B cell (primary cell): ENCODE results near the gene BAHCC1. TPM values are rescaled to one million over a fixed set of nuclear protein-coding genes. Genes with fewer than 3 reads are reported as not detected.

Experiments used
- ATAC-seq: fragments of 200-7000 bp; cut with Tn5 transposase; one replicate; pipeline ENCODE4 v1.10.0; 2021; ENCODE audit warnings: low read depth, mild to moderate bottlenecking, moderate number of reproducible peaks, moderate library complexity
- CTCF ChIA-PET: fragments of 350-600 bp; sonication (Branson Sonifier 250); formaldehyde crosslinking; loops from one replicate; lab custom pipeline; 2021; ENCODE audit warnings: antibody characterized with exemption, inconsistent platforms; lab: Charles Lee
- POLR2A ChIA-PET: fragments of 350-600 bp; sonication (Branson Sonifier 250); formaldehyde crosslinking; loops from one replicate; lab custom pipeline; 2021; ENCODE audit warnings: antibody characterized with exemption; lab: Charles Lee
- DNase-seq: peaks from one replicate; pipeline ENCODE4 v3.0.0; 2013
- H2AFZ ChIP-seq: 2 replicates; pipeline ENCODE4 v1.6.1; 2012; ENCODE audit warnings: mild to moderate bottlenecking, low read depth, low read length; ENCODE audit not compliant: insufficient read depth, poor library complexity, severe bottlenecking
- H3K27ac ChIP-seq, 2 donors: 1 replicate in 1 of 2; 2 replicates in 1 of 2; pipeline ENCODE4 v1.5.1; 2012 to 2013; ENCODE audit warnings: low read length in 2 of 2, mild to moderate bottlenecking in 2 of 2, moderate library complexity in 1 of 2
- H3K27me3 ChIP-seq, 4 experiments: fragments of 200-600 bp in 1 of 4; sonication (generic) in 1 of 4; replicated peaks in 1 of 4; 1 replicate in 2 of 4; 2 replicates in 2 of 4; pipeline versions ENCODE4 v1.6.1 to v1.7.0; 2013 to 2016; ENCODE audit warnings: low read length in 3 of 4, mild to moderate bottlenecking in 2 of 4, mixed read lengths in 1 of 4, moderate library complexity in 1 of 4; ENCODE audit not compliant: insufficient read depth in 4 of 4, control insufficient read depth in 3 of 4; ENCODE audit errors: control extremely low read depth in 1 of 4
- H3K36me3 ChIP-seq, 2 experiments: replicated peaks in 1 of 2; 1 replicate in 1 of 2; 2 replicates in 1 of 2; pipeline versions ENCODE4 v1.6.1 to v1.7.1; 2013; ENCODE audit warnings: low read length in 1 of 2; ENCODE audit not compliant: insufficient read depth in 2 of 2, control insufficient read depth in 1 of 2; ENCODE audit errors: control extremely low read depth in 1 of 2, extremely low read depth in 1 of 2
- H3K4me1 ChIP-seq, 2 donors: fragments of 200-600 bp in 1 of 2; sonication (generic) in 1 of 2; 1 replicate in 1 of 2; 2 replicates in 1 of 2; pipeline versions ENCODE4 v1.5.1 to v1.6.1; 2013 to 2017; ENCODE audit warnings: low read length in 2 of 2; ENCODE audit not compliant: control insufficient read depth in 2 of 2, insufficient read depth in 2 of 2
- H3K4me2 ChIP-seq: replicated peaks from 2 replicates; pipeline ENCODE3; 2012; ENCODE audit warnings: mild to moderate bottlenecking, low read depth, low read length; ENCODE audit not compliant: poor library complexity, severe bottlenecking
- H3K4me3 ChIP-seq, 5 experiments: fragments of 200-600 bp in 1 of 5; sonication (generic) in 1 of 5; 1 replicate in 3 of 5; 2 replicates in 2 of 5; pipeline versions ENCODE4 v1.5.1 to v1.7.0; 2011 to 2016; ENCODE audit warnings: low read length in 4 of 5, mild to moderate bottlenecking in 4 of 5, low read depth in 2 of 5, control low read depth in 1 of 5, moderate library complexity in 1 of 5; ENCODE audit not compliant: insufficient read depth in 1 of 5; ENCODE audit errors: control extremely low read depth in 1 of 5, extremely low read depth in 1 of 5
- H3K79me2 ChIP-seq: fragments of 200-600 bp; sonication (generic); one replicate; pipeline ENCODE4 v1.6.0; 2016; ENCODE audit warnings: low read length; ENCODE audit not compliant: control insufficient read depth, insufficient read depth
- H3K9ac ChIP-seq: fragments of 200-600 bp; sonication (generic); 2 replicates; pipeline ENCODE4 v1.6.1; 2017; ENCODE audit warnings: mild to moderate bottlenecking, low read length, moderate library complexity
- H3K9me3 ChIP-seq, 3 donors: one replicate each; pipeline versions ENCODE4 v1.6.1 to v1.7.1; 2013; ENCODE audit warnings: low read length in 2 of 3; ENCODE audit not compliant: control insufficient read depth in 2 of 3, insufficient read depth in 1 of 3; ENCODE audit errors: control extremely low read depth in 1 of 3
- H4K20me1 ChIP-seq: 2 replicates; pipeline ENCODE4 v1.6.0; 2012; ENCODE audit warnings: mild to moderate bottlenecking, low read length; ENCODE audit not compliant: insufficient read depth, control insufficient read depth, poor library complexity, severe bottlenecking
- H3K27ac Mint-ChIP-seq: one replicate; pipeline ENCODE4 v1.8.0; 2021; ENCODE audit warnings: mixed read lengths
- H3K27me3 Mint-ChIP-seq: one replicate; pipeline ENCODE4 v1.8.0; 2021; ENCODE audit warnings: mixed read lengths
- H3K4me1 Mint-ChIP-seq: one replicate; pipeline ENCODE4 v1.8.0; 2021; ENCODE audit warnings: mixed read lengths
- H3K4me3 Mint-ChIP-seq: one replicate; pipeline ENCODE4 v1.8.0; 2021; ENCODE audit warnings: mixed read lengths
- H3K9me3 Mint-ChIP-seq: one replicate; pipeline ENCODE4 v1.8.0; 2022; ENCODE audit warnings: mixed read lengths; ENCODE audit not compliant: insufficient read depth
- CTCF ChIP-seq: fragments of 200-600 bp; IDR thresholded peaks from one replicate; pipeline ENCODE4 v1.8.0; 2022; ENCODE audit warnings: antibody characterized with exemption, mild to moderate bottlenecking
- EZH2 ChIP-seq: IDR thresholded peaks from 2 replicates; pipeline ENCODE4 v1.6.1; 2012; ENCODE audit warnings: borderline replicate concordance, low read depth, mild to moderate bottlenecking, moderate library complexity, low read length; ENCODE audit not compliant: insufficient read depth, poor library complexity, severe bottlenecking
- WGBS: methylation state at CpG from one replicate; pipeline ENCODE4 v1.1.5; 2013; ENCODE audit warnings: missing lambda C conversion rate; ENCODE audit not compliant: insufficient coverage; 5-methylcytosine and 5-hydroxymethylcytosine counted together
- intact Hi-C: fragments of 100-400 bp; cut with micrococcal nuclease; formaldehyde crosslinking; loops from one replicate; pipeline ENCODE4 v1.10.0; 2022
- polyA plus RNA-seq: library from polyadenylated mRNA; depleted of rRNA; stranded (reverse); fragments of >200 nt; gene quantifications from 2 replicates; pipeline ENCODE4 v1.2.3, GENCODE V29; 2012
- total RNA-seq, 2 donors: library from RNA; stranded (reverse); fragments of 120-200 nt in 1 of 2; gene quantifications; 1 replicate in 1 of 2; 2 replicates in 1 of 2; pipeline versions ENCODE4 v1.2.3 to v1.2.4, GENCODE V29; 2013 to 2022

Gene BAHCC1
- total and polyA plus RNA-seq, 2 donors (not counting 1 experiment from before 2014, with no cell fraction given) = 0.12 to 0.48 TPM

DNA sequence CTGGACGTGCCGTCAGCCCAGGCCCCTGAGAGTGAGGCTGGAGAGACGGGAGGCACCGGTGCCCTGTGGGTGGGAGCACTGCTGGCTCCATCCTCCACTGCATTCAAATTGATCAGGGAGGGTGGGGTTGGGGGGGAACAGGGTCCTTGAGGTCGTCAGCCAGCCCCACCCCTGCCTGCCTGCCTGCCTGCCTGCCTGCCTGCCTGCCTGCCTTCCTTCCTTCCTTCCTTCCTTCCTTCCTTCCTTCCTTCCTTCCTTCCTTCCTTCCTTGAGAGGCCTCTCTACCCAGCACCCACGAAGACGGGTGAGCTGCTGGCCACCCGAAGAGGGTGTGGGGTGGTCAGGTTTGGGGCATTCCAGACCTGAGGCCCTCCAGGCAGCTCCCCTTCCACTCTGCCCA is 16.0 kb downstream of the BAHCC1 start:
- no peaks in the 10 kb centered on the region for H4K20me1 ChIP-seq
- no peak for TF ChIP-seq CTCF
- TF ChIP-seq EZH2 = no peak
- H3K79me2 ChIP-seq = peaks cover 34% of the 10 kb centered on the region
- Mint-ChIP-seq H3K9me3 (no peaks in the 10 kb centered on the region), H3K27ac (no peak overlapping the region), H3K4me1 (peaks cover 15% of the 10 kb centered on the region), H3K4me3 (no peak overlapping the region), H3K27me3 (peaks cover 14% of the 10 kb centered on the region)
- WGBS = no CpG with 5 or more reads among the region's 8 CpGs
- H3K27me3 ChIP-seq = peaks cover 0 to 20% (median 10%) of the 10 kb centered on the region in 4 experiments
- no peaks in the 10 kb centered on the region for H3K36me3 ChIP-seq
- peaks cover 0 to 17% (median 0%) of the 10 kb centered on the region in 3 donors for H3K9me3 ChIP-seq
- no peak overlapping the region for H3K4me2 ChIP-seq
- H2AFZ ChIP-seq = no peak overlapping the region
- no peak overlapping the region for H3K4me3 ChIP-seq
- POLR2A ChIA-PET = no interaction called here
- DNase-seq (no peak), ATAC-seq (no peak)
- H3K4me1 ChIP-seq = peaks cover 12 to 22% of the 10 kb centered on the region in 2 donors
- intact Hi-C loops = no loop called here
- CTCF ChIA-PET = no interaction called here
- no peak overlapping the region for H3K27ac ChIP-seq
- H3K9ac ChIP-seq = no peak overlapping the region

DNA sequence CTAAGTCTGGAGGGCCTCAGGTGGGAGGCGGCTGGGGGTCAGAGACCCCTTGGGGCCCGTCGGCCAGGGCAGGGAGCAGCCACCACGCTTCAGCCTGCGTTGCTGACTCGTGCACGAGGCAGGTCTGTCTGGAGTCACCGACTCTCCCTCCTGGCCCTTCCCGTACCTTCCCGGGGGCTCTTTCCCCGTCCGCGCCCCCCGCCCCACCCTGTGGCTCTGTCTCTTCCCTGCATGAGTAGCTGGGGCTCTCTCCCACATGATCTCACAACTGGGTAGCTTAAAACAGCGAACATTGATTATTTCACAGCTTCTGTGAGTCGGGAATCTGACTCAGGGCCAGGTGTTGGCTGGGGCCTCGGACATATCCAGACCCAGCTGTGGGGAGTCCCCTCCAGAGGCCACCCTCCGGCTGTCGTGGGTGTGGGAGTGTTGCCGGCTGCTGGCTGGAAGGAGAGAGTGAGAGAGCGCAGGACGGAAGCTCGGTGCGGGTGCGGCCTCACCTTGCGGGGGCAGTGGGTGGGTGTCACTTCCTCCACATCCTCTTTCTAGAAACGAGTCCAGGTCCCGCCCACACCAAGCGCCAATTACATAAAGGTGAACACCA is 17.3 kb downstream of the BAHCC1 start:
- H3K27me3 Mint-ChIP-seq = peaks cover 14% of the 10 kb centered on the region
- no peaks in the 10 kb centered on the region for H3K9me3 Mint-ChIP-seq
- ChIA-PET CTCF (interaction anchor here (1.2 kb wide), 2 partner anchors 117 to 121 kb away, joined by 3 to 5 read pairs; partner anchors contain the start of gene SLC38A10), POLR2A (no interaction called here)
- peaks cover 0 to 17% (median 0%) of the 10 kb centered on the region in 3 donors for H3K9me3 ChIP-seq
- TF ChIP-seq EZH2 (no peak), CTCF (no peak)
- H3K4me3 ChIP-seq = peak overlapping the region in 2 of 5 experiments; percentile 11 to 28
- 33% methylated on average over 25 of the region's 29 CpGs for WGBS
- peak overlapping the region; percentile 74 for H3K4me3 Mint-ChIP-seq
- H3K4me1 ChIP-seq = peaks cover 12 to 22% of the 10 kb centered on the region in 2 donors
- H3K27ac ChIP-seq = no peak overlapping the region
- peak overlapping the region; percentile 30 for H2AFZ ChIP-seq
- H3K4me2 ChIP-seq = peak overlapping the region; percentile 66
- H3K9ac ChIP-seq = peak overlapping the region; percentile 40
- peaks cover 0 to 13% (median 6%) of the 10 kb centered on the region in 4 experiments for H3K27me3 ChIP-seq
- intact Hi-C loops = no loop called here
- no peaks in the 10 kb centered on the region for H3K36me3 ChIP-seq
- peak overlapping the region; percentile 61 for H3K27ac Mint-ChIP-seq
- peaks cover 15% of the 10 kb centered on the region for H3K4me1 Mint-ChIP-seq
- no peaks in the 10 kb centered on the region for H4K20me1 ChIP-seq
- DNase-seq (peak; percentile 64), ATAC-seq (peak; percentile 49)
- H3K79me2 ChIP-seq = peaks cover 25% of the 10 kb centered on the region
